Ishikawa (cell line): ENCODE results near the gene OR2T12.

Experiments
- CEBPB ChIP-seq: IDR thresholded peaks from 2 replicates; pipeline ENCODE4 v1.6.1; 2012
- CREB1 ChIP-seq: IDR thresholded peaks from 2 replicates; pipeline ENCODE4 v1.6.1; 2012; ENCODE audit warnings: low read depth
- RAD21 ChIP-seq: IDR thresholded peaks from 2 replicates; pipeline ENCODE4 v1.6.1; 2012; ENCODE audit warnings: low read depth
- TCF12 ChIP-seq: IDR thresholded peaks from 2 replicates; pipeline ENCODE4 v1.6.1; 2012; ENCODE audit warnings: low read depth

GRCh38 chr1:248303324-248303723, at the start of gene OR2T12:
- TF ChIP-seq CREB1 (no peak), RAD21 (no peak), TCF12 (no peak), CEBPB (no peak)
